K562 (cell line): Measurements from ENCODE around the gene ZDHHC18. TPM values are rescaled to one million over a fixed set of nuclear protein-coding genes. Genes with fewer than 3 reads are reported as not detected.
A peak's percentile ranks its signal among the peaks of the same experiment; 100 is the strongest.

Source experiments
- CBX5 ChIP-seq: IDR thresholded peaks from 2 replicates; pipeline ENCODE4 v1.6.1; 2014; ENCODE audit warnings: low read depth, borderline replicate concordance
- ETS2 ChIP-seq: IDR thresholded peaks from 2 replicates; pipeline ENCODE4 v1.6.1; 2016; ENCODE audit warnings: borderline replicate concordance, missing genetic modification characterization, mild to moderate bottlenecking, moderate library complexity, missing compliant biosample characterization; ENCODE audit not compliant: poor library complexity, severe bottlenecking
- GATAD2A ChIP-seq: fragments of 450-650 bp; IDR thresholded peaks from 2 replicates; pipeline ENCODE4 v1.6.1; 2017
- GATAD2B ChIP-seq: fragments of 450-650 bp; IDR thresholded peaks from 2 replicates; pipeline ENCODE4 v1.6.1; 2017; ENCODE audit warnings: mild to moderate bottlenecking, borderline replicate concordance
- JUN ChIP-seq, 2 experiments: sonication (generic) in 1 of 2; formaldehyde crosslinking in 1 of 2; IDR thresholded peaks; 2 replicates each; pipeline versions ENCODE4 v1.6.1 to v1.8.0; 2012 to 2022; ENCODE audit warnings: borderline replicate concordance in 2 of 2, mild to moderate bottlenecking in 2 of 2, improper control_type of control experiment in 1 of 2, low read depth in 1 of 2, low read length in 1 of 2, missing genetic modification reagents in 1 of 2
- KDM2B ChIP-seq: fragments of 250-450 bp; sonication (Bioruptor Pico); IDR thresholded peaks from 2 replicates; pipeline ENCODE4 v1.8.0; 2021; ENCODE audit warnings: mild to moderate bottlenecking, moderate library complexity
- MBD2 ChIP-seq: sonication (generic); IDR thresholded peaks from 2 replicates; pipeline ENCODE4 v1.6.1; 2016; ENCODE audit warnings: low read depth, borderline replicate concordance
- MECOM ChIP-seq: fragments of 250-450 bp; sonication (Bioruptor Pico); IDR thresholded peaks from 2 replicates; pipeline ENCODE4 v1.8.0; 2022; ENCODE audit warnings: inconsistent platforms
- PTBP1 ChIP-seq: fragments of 200-400 bp; formaldehyde crosslinking; IDR thresholded peaks from 2 replicates; pipeline ENCODE4 v1.6.1; 2017; ENCODE audit warnings: low read depth, low read length
- RBM39 ChIP-seq: fragments of 200-400 bp; formaldehyde crosslinking; optimal IDR thresholded peaks from 2 replicates; pipeline ENCODE3; 2018; ENCODE audit warnings: low read depth, low read length
- ZFP36 ChIP-seq: fragments of 150-350 bp; IDR thresholded peaks from 2 replicates; pipeline ENCODE4 v1.6.1; 2018; ENCODE audit warnings: low read length, low read depth; ENCODE audit not compliant: partially characterized antibody
- ZNF134 ChIP-seq: fragments of 250-450 bp; sonication (Bioruptor Pico); conservative IDR thresholded peaks from 2 replicates; pipeline ENCODE4 v1.4.0; 2020
- ZNF274 ChIP-seq: IDR thresholded peaks from 2 replicates; pipeline ENCODE4 v1.6.1; 2011; ENCODE audit warnings: low read depth, mild to moderate bottlenecking, low read length, moderate library complexity, borderline replicate concordance
- polyA plus RNA-seq, 8 experiments: library from polyadenylated mRNA; depleted of rRNA in 4 of 8; stranded (reverse) in 5 of 8; unstranded in 3 of 8; fragments of >200 nt; fragmentation: Nextera tagmentation in 2 of 8; fragmentation: Illumina TruSeq in 1 of 8; extraction: Ambion mirVana in 2 of 8; extraction: Trizol in 1 of 8; gene quantifications; 2 replicates each; pipeline versions ENCODE4 v1.2.1 to v1.2.3, GENCODE V29; 2011 to 2014; ENCODE audit warnings: inconsistent platforms in 1 of 8, missing spikeins in 1 of 8
- total RNA-seq, 7 experiments: library from RNA; depleted of rRNA in 6 of 7; stranded (reverse); fragments of >200 nt in 6 of 7; fragmentation: Illumina TruSeq in 2 of 7; extraction: Trizol in 2 of 7; gene quantifications; 2 replicates each; pipeline versions ENCODE4 v1.2.1 to v1.2.3, GENCODE V29; 2011 to 2021; ENCODE audit warnings: low replicate concordance in 1 of 7
- TF ChIP-seq, protein P1 (sequence below): fragments of 450-650 bp; IDR thresholded peaks from 2 replicates; pipeline ENCODE4 v1.7.1; 2018; ENCODE audit warnings: mild to moderate bottlenecking, low read depth; ENCODE audit not compliant: partially characterized antibody
- TF ChIP-seq, protein P2 (sequence below): fragments of 450-650 bp; formaldehyde crosslinking; IDR thresholded peaks from 2 replicates; pipeline ENCODE4 v1.4.0; 2022; ENCODE audit warnings: missing genetic modification characterization
- TF ChIP-seq, protein P3 (sequence below): fragments of 450-650 bp; conservative IDR thresholded peaks from 2 replicates; pipeline ENCODE4 v1.6.1; 2016; ENCODE audit warnings: missing genetic modification characterization, low read depth, mild to moderate bottlenecking, missing compliant biosample characterization, moderate library complexity
- TF ChIP-seq, protein P4 (sequence below): fragments of 450-650 bp; formaldehyde crosslinking; IDR thresholded peaks from 2 replicates; pipeline ENCODE4 v1.4.0; 2020; ENCODE audit warnings: mild to moderate bottlenecking, mixed read lengths
- TF ChIP-seq, protein P5 (sequence below), 2 experiments: IDR thresholded peaks; 2 replicates each; pipeline ENCODE4 v1.6.1; 2012; ENCODE audit warnings: improper control_type of control experiment in 2 of 2, low read depth in 2 of 2, low read length in 2 of 2, borderline replicate concordance in 1 of 2

The ZDHHC18 gene
- total and polyA plus RNA-seq, 9 of the 15 experiments (the other 6 are each of a cell fraction or from before 2014, with no cell fraction given), result 0.42 to 35.6 (median 15.8) TPM

DNA sequence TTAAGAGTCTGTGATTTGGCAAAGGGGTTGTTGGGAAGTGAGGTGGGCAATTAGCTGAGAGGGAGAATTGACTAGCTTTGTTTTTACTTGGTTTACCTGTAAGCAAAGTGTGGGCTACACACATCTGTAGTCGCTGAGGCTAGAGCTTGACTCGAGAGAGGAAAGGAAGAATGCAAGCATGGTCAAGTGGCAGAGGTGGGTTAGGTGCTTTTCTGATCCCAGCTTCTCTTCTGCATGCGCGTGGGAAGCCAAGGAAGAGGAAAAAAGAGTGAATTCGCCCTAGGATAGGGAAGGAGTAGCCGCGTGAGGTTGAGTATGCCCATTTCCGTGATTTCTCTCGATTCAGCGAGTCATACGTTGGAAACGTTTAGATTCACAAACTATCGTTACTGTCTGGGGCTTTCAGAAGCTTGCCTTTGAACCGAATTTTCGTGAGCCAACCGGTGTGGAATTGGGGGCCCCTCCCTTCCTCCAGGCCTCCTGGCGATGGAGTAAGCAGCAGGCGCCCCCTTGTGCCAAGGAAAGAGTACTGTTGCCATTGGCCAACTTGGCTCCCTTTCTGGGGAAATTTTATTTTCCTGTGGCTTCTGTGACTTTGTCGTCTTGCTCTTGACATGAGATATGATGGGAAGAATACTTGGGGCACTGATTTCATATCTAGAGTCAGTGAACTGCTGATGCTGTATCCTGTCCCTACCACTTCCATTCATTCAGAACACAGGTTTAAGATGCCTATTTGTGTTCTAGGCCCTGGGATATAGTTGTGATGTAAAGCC, 37.5 kb upstream of the ZDHHC18 start (continued):
- TF ChIP-seq, protein P1, sequence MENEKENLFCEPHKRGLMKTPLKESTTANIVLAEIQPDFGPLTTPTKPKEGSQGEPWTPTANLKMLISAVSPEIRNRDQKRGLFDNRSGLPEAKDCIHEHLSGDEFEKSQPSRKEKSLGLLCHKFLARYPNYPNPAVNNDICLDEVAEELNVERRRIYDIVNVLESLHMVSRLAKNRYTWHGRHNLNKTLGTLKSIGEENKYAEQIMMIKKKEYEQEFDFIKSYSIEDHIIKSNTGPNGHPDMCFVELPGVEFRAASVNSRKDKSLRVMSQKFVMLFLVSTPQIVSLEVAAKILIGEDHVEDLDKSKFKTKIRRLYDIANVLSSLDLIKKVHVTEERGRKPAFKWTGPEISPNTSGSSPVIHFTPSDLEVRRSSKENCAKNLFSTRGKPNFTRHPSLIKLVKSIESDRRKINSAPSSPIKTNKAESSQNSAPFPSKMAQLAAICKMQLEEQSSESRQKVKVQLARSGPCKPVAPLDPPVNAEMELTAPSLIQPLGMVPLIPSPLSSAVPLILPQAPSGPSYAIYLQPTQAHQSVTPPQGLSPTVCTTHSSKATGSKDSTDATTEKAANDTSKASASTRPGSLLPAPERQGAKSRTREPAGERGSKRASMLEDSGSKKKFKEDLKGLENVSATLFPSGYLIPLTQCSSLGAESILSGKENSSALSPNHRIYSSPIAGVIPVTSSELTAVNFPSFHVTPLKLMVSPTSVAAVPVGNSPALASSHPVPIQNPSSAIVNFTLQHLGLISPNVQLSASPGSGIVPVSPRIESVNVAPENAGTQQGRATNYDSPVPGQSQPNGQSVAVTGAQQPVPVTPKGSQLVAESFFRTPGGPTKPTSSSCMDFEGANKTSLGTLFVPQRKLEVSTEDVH, result no peak
- TF ChIP-seq CBX5 (no peak), ZFP36 (no peak), MECOM (no peak), ZNF134 (CRISPR knock-in tag) (no peak), ZNF274 (no peak), MBD2 (no peak), RBM39 (no peak), GATAD2A (no peak), ETS2 (tag) (no peak), PTBP1 (no peak), GATAD2B (no peak), KDM2B (0 out of 2 replicates have a peak, but pooled peaks have one; percentile 45), JUN (IDR thresholded peaks at IDR 0.05; ENCODE audit: borderline replicate concordance, low read depth, low read length) (peak; percentile 42; the same call in 1 of the 2 replicates), JUN (CRISPR knock-in tag; IDR thresholded peaks at IDR 0.05; ENCODE audit: borderline replicate concordance) (no peak)
- TF ChIP-seq, protein P2, sequence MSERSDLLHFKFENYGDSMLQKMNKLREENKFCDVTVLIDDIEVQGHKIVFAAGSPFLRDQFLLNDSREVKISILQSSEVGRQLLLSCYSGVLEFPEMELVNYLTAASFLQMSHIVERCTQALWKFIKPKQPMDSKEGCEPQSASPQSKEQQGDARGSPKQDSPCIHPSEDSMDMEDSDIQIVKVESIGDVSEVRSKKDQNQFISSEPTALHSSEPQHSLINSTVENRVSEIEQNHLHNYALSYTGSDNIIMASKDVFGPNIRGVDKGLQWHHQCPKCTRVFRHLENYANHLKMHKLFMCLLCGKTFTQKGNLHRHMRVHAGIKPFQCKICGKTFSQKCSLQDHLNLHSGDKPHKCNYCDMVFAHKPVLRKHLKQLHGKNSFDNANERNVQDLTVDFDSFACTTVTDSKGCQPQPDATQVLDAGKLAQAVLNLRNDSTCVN (CRISPR knock-in tag), result no peak
- TF ChIP-seq, protein P3, sequence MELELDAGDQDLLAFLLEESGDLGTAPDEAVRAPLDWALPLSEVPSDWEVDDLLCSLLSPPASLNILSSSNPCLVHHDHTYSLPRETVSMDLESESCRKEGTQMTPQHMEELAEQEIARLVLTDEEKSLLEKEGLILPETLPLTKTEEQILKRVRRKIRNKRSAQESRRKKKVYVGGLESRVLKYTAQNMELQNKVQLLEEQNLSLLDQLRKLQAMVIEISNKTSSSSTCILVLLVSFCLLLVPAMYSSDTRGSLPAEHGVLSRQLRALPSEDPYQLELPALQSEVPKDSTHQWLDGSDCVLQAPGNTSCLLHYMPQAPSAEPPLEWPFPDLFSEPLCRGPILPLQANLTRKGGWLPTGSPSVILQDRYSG (tag), result peak; percentile 61; the same call in 1 of the 2 replicates
- TF ChIP-seq, protein P4, sequence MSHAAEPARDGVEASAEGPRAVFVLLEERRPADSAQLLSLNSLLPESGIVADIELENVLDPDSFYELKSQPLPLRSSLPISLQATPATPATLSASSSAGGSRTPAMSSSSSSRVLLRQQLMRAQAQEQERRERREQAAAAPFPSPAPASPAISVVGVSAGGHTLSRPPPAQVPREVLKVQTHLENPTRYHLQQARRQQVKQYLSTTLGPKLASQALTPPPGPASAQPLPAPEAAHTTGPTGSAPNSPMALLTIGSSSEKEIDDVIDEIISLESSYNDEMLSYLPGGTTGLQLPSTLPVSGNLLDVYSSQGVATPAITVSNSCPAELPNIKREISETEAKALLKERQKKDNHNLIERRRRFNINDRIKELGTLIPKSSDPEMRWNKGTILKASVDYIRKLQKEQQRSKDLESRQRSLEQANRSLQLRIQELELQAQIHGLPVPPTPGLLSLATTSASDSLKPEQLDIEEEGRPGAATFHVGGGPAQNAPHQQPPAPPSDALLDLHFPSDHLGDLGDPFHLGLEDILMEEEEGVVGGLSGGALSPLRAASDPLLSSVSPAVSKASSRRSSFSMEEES, result no peak
- TF ChIP-seq, protein P5, sequence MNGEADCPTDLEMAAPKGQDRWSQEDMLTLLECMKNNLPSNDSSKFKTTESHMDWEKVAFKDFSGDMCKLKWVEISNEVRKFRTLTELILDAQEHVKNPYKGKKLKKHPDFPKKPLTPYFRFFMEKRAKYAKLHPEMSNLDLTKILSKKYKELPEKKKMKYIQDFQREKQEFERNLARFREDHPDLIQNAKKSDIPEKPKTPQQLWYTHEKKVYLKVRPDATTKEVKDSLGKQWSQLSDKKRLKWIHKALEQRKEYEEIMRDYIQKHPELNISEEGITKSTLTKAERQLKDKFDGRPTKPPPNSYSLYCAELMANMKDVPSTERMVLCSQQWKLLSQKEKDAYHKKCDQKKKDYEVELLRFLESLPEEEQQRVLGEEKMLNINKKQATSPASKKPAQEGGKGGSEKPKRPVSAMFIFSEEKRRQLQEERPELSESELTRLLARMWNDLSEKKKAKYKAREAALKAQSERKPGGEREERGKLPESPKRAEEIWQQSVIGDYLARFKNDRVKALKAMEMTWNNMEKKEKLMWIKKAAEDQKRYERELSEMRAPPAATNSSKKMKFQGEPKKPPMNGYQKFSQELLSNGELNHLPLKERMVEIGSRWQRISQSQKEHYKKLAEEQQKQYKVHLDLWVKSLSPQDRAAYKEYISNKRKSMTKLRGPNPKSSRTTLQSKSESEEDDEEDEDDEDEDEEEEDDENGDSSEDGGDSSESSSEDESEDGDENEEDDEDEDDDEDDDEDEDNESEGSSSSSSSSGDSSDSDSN (IDR thresholded peaks at IDR 0.05; ENCODE audit: borderline replicate concordance in 1 of 2, low read depth in 2 of 2, low read length in 2 of 2), result no peak
